GM21390 (cell line): ENCODE data around the gene MTHFSD.

Experiments used
- ATAC-seq: cut with Tn5 transposase; IDR thresholded peaks from one replicate; pipeline ENCODE4 v1.9.1; 2021; ENCODE audit not compliant: unreplicated experiment

MTHFSD gene

DNA sequence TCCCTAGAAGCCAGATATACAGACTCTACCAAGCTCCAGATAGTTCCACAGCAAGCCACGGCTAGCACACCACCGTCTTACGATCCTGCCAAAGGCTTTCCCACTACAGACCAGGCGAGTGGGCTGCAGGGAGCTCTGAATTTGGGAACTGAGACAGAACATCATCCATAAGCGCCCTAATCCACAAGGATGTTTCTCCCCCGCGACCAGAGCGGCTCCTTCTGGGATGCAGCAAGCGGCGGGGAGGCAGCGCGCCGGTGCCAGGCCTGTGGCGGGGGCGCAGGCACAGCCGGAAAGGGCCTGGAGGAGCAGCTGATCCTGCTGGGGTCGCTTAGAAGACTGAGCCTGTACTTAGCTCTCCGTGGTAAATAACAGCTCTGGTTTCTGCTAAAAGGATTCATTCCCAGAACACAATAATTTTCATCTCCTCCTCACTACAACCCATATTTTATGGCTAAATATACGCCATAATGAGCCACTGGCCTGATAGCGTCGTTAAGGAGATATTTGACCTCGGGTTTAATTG is 60.9 kb downstream of the MTHFSD start:
- ATAC-seq: no peak

GRCh38 chr16:86492961-86493629 is 61.9 kb downstream of the MTHFSD start:
- ATAC-seq: no peak

DNA sequence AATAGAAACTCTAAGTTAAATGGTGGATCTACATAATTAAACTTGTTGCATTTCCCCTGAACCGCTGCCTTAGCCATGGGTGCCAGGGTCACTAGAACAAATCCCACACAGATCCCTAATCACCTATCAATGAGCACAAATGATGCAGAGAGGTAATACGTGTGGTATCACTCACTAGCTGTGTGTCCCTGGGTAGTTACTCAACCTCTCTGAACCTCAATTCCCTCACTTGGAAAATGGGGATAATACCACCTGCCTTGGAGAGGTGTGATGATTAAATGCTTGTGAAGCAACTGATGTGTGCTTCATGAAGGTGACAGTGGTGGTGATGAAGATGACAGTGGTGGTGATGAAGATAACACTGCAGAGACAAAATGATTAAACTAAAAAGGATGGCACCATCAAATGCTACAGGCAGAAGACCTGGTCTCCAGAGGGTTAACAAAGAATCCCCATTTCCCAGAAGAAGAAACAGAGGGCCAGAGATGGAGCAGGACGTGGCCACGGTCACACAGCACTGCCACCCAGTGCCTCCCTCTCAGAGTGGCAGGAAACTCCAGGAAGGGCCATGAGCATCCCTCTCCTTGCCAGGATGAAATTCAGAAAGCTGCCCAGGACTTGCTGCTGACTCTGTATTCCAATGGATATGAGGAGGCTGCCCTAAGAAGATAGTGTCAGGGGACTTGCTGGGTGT is 62.6 kb downstream of the MTHFSD start:
- ATAC-seq: no peak

DNA sequence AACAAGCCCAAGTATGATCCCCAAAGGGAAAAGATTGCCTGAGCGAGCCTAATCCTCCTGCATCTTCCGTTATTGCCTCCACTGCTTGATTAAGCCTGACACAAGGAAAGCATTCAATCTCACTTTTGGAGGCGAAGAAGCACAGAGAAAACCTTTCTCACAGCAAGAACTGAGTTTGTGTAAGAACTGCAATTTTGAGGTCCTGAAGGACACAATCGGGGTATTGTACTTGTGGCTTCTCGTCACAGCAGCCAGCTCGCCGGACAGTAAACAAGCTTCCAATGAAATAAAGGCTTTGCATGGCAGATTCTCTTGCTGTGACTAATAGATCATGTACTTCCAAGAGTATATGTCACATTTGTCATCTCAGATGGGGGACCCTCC is 63.4 kb downstream of the MTHFSD start:
- ATAC-seq: no peak

GRCh38 chr16:86490859-86491639 is 64.0 kb downstream of the MTHFSD start:
- no peak for ATAC-seq

DNA sequence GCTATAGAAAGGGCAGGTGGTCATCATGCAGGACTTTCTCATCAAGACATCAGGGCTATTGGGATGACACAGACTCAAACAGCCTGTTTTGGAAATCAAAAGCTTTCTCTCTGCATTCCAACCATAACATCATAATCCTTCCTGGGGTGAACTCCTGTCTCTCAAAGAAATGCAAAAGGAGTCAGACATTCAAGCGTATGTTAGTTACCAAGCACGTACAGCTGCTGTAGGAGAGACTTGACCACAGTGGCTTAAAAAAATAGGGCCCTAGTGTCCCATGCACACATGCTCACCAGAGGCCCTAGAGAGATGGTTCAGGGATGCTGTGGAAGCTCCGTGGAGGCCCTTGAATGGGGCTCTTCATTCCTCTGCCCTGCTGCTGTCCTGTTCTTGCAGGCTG is 69.3 kb downstream of the MTHFSD start:
- no peak for ATAC-seq

GRCh38 chr16:86484240-86484639 is 70.8 kb downstream of the MTHFSD start:
- ATAC-seq: no peak

DNA sequence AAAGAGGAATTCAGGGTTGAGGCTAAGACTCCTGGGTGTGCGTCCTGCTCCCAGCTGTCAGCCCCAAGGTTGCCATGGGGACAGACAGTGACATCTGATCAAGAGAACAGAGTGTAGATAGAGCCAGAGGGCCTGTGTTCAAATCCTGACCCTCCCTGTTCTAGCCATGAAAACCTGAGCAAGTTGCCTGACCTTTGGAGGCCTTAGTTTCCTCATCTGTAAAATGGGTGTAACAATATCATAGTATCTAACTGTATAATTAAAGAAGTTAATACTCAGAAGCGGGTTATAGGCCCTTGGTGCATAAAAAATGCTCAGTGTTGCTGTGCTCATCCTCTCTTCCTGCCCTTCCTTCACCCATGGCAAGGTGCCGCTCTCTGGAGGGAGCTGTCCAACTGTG is 73.4 kb downstream of the MTHFSD start:
- no peak for ATAC-seq

DNA sequence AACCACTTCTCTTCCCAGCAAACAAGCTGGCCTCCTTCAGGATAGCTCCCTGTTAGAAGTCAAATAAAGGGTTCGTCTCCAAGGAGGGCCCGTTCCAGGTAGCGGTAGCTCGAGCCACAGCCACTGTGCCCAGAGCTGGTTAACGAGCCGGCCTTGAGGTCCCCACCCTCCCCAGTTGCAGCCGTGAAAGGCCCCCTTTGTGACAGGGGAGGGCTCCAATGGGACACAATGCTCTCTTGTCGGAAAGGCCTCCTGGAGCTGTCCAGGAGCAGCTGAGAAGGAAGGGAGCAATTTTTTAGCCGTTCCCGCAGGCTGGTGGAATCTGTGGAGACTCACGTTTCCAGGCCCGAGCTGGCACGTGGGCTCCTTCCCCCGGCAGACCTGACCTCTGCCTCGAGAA is 74.6 kb downstream of the MTHFSD start:
- no peak for ATAC-seq
